ENCODE measurements around the gene FMNL2.

Gene FMNL2

DNA sequence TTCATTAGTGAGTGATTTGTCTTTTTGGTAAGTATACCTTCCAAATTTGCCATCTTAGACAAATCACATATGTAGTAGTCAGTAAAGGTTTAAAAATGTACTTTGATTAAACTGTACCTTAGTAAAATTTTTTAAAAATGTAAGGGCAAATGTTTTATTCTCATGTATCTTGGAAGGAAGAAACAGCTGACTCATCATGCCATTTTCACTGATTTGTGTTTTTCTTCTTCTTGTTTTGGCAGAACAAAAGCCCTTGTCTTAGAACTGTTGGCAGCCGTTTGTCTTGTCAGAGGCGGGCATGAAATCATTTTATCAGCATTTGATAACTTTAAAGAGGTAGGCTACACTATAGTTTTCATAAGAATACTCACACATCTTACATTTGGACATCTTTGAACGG lies 245.7 kb downstream of the FMNL2 start:
- no peak for DNase-seq (ENCODE audit: low read depth, low spot score)

DNA sequence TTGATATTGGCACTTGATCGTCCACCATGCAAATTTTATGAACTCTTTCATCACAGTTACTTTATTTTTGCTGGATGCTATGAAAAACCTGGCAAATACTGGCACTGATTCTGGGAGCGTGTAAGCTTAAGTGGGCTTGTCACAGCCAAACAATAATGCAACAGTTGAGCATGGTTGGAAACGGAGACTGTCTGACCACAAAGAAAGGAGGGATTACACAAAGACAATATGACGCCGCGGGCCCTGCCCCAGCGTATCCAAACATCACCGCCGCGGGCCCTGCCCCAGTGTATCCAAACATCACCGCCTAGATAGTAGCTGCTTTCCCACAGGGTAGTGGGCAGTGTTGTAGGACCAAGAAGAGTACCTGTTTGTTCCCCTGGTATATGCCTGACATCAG lies 246.4 kb downstream of the FMNL2 start:
- DNase-seq (ENCODE audit: low read depth, low spot score), result no peak

DNA sequence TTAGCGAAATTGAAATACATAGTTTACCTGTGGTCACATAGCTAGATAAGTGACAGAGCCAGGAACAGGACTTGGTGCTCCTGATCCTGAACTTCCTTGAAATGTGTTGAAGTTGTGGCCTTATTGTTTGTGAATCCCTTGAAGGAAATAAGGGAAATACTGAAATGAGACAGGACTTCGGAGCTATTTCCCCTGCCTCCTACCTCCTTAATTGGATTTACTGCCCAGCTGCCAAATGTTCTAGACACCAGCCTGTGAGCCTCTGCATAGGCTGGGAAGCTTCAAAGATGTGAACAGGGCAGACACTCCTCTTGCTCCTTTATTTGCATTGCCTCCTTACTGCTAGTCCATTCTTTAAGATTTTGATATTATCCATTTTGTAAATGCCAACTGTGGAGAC lies 247.1 kb downstream of the FMNL2 start:
- DNase-seq (ENCODE audit: low read depth, low spot score), result no peak

DNA sequence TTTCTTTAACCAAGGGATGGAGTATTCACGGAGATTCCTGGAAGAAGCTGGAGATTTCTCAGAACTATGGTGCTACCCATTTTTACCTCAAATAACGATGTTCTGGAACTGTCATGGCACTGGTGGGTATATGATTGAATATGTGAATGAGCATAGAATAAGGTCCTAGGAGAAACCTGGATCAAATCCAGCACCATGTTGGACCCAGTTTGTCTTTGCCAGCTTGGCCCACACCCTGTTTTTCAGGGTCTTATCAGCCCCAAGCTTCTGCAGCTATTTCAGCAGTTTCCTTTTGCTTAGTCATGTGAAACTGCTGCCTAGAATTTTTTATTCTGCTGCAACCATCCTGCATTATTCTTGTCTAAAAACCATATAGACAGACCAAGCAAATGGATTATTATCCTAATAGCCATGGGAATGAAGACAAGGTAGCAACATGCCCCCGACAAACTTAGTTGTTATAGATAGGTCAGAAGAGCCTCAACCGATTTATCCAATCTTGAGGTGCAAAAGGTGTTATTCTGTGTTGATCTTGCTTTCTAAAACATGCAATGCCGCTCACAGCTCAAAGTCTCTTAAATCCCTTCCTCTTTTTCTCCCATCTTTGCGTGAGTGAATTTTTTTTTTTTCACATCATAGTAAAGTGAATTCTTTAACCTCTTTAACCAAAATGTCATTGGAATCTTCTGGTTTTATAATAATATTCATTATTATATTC lies 248.7 kb downstream of the FMNL2 start:
- no peak for DNase-seq (ENCODE audit: low read depth, low spot score)

DNA sequence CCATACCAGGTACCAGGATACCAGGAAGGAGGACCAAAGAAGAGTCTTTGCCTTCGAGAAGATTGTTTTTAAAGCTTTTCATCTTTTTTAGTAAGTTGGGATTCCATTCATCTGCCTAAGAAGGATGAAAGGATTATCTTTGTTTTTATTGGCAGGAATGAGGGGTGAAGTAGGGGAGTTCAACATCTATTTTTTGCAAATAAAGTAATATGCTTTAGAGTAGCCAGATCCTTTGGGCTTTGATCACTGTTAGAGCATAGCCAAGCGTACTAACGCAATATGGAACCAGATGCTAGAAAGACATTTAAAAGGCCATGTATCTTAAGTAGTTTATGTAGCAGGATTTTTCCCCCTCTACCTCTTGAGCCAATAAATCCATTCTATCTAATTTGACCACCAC lies 249.3 kb downstream of the FMNL2 start:
- no peak for DNase-seq (ENCODE audit: low read depth, low spot score)

DNA sequence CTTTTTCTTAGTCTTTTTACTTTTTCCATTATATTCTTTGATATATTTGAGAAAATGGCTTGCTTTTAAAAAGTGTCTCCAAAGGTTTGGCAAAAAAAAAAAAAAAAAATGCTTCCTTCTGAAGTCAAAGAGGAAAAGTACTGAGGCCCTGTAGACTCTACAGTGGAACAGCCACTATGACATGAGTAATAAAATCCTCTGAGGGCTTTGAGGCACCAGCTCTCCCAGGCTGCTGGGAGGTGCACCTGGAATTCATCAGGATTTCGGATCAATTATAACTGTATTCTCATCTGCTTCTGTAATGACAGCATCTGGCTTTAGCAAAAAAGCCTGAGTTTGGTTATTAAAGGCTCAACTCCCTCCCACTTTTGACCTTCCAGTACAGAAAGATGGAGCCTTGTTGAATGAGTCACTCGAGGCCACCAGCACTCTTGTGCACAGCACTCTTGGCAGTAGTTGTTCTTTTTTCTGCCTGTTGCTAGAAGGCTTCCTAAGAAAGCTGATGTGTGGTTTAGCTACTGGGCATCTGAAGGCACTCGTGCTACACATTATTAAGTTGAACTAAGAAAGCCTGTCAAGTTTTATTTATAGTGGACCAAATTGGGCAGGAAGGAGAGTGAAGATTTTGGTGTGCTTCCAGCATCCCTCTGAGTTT lies 251.0 kb downstream of the FMNL2 start:
- DNase-seq (ENCODE audit: low read depth, low spot score), result no peak

DNA sequence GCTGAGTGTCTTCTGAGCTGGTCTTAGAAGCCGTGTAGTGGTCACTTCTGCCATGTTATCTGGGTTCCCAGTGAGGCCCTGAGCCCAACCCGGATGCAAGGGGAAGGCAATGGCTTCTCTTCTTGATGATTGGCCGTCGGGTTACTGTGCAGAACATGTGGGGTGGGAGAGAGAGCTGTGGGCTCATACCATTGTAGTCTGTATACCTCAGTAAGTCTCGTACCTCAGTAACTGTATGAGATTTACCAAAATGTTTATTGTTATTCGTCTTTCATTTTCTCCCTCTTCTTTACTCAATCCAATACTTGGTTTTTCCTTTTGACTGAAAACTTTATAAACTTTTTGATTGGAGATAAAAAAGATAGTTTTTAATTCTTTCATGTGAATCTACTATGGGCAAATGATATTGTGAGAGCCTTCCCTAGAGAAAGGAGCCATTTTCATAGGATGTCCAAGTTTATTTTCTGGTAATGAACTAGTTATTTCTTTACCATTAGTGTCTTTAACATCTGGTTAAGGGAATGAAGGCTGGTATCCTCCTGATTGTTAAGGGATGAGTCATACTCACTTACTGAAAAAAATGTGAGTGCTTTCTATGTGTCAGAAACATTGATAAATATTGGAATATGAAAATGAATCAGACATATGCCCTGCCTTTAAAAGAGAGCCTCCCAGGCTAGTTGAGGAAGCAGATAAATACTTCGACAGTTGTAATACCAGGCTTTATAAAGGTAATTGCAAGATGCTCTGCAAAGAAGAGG lies 252.4 kb downstream of the FMNL2 start:
- no peak for DNase-seq (ENCODE audit: low read depth, low spot score)

DNA sequence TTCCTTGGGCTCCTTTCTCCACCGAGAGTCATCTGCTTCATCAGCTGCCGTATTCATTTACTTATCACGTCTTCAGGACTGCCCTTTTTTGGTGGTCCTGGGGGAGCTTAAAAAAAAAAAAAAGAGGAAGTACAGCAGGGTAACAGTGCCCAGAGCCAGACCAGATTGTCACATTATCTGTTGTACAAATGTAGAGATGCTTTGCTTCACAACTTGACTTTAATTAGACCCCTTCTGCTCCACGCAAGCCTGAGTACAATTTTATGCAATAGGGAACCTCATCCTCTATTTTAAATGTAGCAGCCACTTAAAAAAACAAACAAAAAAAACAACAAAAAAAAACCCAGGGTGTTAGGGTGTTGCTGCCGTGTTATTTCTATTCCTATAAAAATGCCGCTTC lies 254.0 kb downstream of the FMNL2 start:
- no peak for DNase-seq (ENCODE audit: low read depth, low spot score)

DNA sequence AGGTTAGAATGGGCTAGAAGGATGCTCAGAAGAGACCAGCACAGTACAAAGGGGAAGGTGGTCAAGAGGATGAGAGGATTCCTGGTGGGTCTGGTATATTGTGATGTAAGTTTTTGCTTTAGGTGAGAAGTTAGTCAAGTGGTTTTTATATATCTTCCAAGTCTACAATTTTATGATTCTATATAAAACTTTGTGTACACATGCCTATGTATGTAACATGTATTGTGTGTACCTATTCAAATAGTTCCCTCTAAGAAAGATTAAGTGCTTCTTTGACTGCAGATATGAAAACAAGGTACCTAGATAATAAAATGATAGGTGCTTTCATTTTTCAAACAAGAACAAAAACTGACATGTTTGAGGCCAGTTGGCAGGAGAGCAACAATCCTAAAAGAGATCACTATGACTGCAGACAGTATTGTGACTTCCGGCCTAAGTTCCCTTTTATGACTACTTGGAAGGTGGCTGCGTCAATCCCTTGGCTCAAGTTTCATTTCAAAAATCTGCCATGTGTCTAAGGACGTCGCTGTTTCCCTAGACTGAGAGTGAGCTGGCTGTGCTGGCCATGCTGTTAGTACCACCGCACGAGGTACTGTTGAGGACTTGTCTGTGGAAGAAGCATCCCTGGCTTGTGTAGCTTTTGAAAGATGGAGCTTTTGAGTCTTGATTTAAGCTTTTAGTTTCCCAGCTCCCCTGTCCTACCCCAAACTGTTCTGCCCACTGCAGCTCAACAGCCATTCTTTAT lies 259.2 kb downstream of the FMNL2 start:
- DNase-seq (ENCODE audit: low read depth, low spot score), result no peak

DNA sequence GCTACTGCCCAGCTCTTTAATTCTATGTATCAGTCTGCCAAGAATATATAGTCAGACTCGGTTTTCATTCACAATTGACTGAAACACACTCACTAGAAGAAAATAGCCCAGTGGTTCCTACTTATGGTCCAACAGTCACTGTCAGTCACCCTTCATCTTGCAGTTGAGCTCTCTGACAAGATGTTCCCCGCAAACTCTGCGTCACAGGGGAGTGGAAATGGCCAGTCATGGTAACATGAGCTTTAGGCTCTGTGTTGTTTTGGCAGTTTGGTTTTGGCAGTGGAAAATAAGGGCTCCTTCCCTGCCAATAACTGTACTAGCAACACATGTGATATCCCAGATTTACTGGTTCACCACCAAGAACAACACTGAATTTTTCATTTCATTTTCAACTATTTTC lies 259.8 kb downstream of the FMNL2 start:
- no peak for DNase-seq (ENCODE audit: low read depth, low spot score)

DNA sequence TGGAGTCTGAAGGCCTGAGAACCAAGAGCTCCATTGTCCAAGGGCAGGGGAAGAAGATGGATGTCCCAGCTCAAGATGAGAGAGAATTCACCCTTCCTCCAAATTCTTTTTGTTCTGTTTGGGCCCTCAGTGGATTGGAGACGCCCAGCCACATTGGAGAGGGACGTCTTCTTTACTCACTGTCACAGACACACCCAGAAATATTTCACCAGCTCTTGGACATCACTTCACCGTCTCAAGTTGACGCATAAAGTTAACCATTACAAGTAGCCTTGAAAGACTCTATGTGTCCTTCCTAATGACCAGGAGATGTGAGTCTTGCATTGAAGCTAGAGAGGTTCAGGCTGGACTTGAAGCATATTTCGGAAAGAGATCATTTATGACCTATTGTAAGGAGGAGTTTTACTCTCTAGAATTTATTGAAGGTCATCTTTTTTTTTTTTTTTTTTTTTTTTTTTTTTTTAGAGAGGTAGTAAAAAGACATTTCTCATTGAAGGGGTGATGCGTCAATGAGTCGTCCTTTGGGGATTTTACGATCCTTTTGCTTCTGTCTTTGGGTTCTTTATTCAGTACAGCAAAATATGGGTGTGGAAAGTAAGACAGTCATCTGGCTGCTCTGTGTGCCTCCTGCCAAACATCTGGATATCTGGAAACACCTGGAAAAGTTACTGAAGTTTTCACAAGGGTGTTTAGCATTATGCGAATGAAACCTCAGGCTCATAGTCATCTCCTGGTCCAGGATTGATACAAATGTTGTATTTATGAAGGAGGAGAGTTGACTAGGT lies 264.2 kb downstream of the FMNL2 start:
- DNase-seq (ENCODE audit: low read depth, low spot score), result no peak

DNA sequence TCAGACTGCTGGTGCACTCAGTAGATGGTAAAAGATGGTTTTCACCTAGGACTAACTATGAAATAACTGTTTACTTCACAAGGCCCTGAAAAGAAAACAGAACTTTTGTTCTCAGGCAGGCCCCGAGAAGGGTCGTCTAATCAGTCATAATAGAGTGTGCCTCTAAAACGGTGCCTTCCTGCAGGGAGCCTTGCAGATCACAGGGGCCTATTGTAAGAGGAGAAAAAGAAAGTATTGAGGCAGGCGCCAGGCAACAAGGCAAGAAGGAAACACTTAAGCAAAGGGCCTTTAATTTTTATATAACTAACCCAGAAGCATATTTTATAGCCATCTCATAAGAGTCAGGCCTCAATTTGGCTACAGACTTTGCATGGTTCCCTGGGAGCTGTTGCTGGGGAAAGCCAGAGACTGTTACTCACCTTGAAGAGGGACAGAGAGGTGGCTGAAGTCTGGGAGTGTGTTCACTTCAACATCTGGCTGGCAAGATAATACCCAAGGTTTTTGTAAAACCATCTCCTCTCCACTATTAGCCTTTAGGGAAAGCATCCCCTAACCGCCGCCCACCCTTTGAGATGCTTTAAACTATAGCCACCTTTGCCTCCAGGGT lies 265.2 kb downstream of the FMNL2 start:
- DNase-seq (ENCODE audit: low read depth, low spot score), result no peak

DNA sequence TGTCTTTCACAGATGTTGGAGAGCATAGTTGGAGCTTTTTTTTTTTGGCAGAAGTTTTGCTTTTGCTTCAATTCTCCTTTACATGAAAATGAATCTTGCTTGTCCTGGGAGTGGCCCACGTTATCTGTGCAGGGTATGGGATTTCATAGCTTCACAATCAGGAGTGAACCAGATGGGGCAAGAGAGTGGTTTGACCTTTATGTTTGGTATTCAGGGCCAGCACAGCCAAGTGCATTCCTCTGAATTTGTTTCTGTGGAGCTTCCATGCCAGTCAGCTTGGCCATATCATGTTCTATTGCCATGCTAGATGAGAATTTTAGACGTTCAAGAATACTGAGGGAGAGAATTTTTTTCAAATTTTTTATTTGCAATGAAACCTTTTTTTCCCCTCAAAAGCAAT lies 265.7 kb downstream of the FMNL2 start:
- DNase-seq (ENCODE audit: low read depth, low spot score), result no peak

DNA sequence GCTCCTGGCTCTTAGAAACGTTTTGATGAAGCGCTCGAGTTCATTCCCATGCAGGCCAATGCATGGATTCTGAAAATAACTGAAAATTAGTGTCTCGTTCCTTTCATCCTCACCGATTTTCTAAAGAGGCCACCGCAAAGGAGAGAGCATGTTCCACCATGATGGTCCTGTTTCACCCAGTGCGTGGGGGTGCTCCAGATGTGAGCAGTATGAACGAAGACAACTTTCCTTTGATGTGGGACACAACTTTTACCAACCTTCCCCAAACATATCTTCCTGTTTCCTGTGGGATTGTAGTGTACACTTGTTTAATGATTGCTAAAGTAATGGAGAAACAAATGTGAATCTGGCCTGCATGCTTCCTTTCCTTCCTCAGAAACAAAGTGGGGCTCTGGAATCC lies 267.8 kb downstream of the FMNL2 start:
- DNase-seq (ENCODE audit: low read depth, low spot score), result no peak

DNA sequence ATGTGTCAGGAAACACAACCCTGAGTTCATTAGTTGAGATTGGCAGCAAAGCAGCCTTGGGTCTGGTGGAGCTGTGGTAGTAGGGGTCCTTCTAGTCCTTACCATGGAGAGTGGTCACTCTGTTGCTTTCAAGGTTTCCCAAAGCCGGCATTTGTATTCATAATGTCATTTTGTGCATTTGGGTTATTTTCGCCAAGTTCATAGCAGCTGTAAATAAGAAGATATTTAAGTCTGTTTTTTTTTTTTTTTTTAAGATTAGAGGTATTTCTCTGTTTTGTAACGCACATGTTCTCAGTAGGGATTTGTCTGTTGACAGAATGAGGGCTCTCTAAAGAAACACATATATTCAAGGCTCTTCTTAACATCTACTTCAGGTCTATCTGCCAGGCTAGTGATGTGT lies 268.2 kb downstream of the FMNL2 start:
- DNase-seq (ENCODE audit: low read depth, low spot score), result no peak

DNA sequence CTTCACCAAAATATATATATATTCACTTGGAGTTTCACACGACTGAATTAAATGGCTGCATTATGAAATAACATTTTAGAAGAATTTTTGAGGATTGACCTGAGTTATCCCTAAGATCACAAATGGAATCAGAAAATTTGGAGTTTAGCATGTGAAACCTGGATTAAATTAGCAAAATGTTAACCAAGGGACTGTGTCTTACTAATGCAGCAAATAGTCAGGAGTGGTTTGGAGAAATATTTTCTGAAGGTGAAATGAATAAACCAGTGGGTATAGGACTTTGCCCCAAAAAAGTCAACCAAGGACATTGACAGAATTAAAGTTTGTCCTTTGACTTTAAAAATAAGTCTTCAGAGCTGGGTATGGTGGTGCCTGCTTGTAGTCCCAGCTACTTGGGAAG lies 271.1 kb downstream of the FMNL2 start:
- DNase-seq (ENCODE audit: low read depth, low spot score), result no peak

DNA sequence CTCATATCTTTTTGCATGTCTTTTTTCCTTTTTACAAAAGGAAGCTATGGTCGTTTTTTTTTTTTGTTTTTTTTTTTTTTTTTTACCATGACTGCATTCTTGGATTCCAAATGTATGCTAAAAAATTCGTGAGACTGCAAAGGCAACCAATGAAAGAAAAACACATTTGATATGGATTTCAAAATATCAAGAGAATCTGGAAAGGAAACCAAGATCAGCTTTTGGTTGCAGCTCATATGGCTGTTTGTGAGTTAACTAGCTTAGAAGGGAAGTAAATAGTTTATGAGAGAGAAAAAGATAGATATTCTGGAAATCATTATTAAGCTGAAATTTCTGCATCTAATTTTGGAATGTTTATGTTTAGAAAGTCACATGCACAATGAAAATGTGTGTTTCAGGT lies 272.0 kb downstream of the FMNL2 start:
- no peak for DNase-seq (ENCODE audit: low read depth, low spot score)

DNA sequence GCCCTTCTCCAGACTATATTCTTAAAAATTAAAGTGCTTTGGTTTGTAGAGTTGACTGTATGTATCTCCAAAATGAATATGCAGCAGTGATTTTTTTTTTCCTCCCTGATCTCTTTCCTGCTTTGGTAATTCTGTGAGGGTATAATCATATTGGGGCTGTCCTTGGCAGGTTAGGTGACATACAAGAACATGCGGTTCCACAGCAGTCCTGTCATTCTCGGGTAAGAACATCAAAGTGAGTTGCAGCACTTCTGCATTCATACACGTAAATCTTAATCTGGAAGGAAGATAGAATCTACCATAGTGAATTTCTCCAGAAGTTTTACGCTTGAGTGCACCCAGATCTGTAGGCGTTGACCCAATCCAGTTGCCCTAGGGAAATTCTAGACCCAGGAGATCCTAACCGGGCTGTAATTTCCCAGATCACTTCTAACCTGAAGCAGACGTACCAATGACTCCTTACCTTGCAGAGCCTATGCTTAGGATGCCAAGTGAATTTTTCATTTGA lies 272.9 kb downstream of the FMNL2 start:
- DNase-seq (ENCODE audit: low read depth, low spot score), result no peak

DNA sequence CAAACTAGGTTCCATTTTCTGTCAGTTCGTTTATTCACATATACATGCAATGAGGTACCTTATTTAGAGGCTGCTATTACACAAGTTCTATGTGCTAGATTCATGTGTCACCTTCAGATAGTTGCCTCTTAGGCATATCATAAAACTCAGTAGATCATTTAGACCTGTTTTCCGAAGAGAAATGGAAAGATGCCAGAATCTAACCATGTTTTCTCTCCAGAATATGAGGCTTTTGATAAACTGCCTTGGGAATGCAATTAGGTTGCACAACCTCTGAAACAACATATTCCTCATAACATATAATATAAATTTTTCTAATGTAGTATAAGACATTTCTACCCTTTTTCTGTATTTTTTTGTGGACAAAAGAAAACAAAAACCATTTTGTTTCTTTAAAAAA lies 274.2 kb downstream of the FMNL2 start:
- DNase-seq (ENCODE audit: low read depth, low spot score), result no peak

DNA sequence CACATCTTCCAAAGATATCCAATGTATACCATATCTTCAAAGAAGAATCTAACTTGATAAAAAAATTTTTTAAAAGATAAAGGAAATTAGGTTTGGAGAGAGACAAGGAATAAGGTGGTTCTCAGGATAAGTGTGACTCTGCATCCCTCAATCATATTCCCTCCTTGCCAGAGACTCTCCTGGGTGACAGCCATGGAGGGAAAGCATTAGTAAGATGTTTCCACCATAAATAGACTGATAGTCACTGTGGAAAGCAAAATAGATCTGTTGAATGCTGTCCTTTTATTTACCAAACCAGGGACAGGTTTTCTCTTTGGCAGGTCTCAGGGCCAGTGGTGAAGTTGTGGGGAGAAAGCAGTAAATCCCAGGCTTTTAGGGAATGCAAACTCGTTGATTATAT lies 274.7 kb downstream of the FMNL2 start:
- no peak for DNase-seq (ENCODE audit: low read depth, low spot score)

Measured in activated naive CD8-positive, alpha-beta T cell treated with anti-CD3 and anti-CD28 coated beads, Interleukin-2, amount 50 U/mL, for 16 hours (primary cell).